Testis (tissue), 3 donors: Measurements from ENCODE around the gene BEAN1. TPM values are rescaled to one million over a fixed set of nuclear protein-coding genes. Genes with fewer than 3 reads are reported as not detected.
A peak's percentile ranks its signal among the peaks of the same experiment; 100 is the strongest.

ENCODE experiments used
- DNase-seq: peaks from one replicate; pipeline ENCODE4 v3.0.0-alpha.2; 2019
- H3K27ac ChIP-seq, 2 donors: fragments of 200-600 bp; sonication (generic); one replicate each; pipeline ENCODE4 v1.5.1; 2019
- H3K27me3 ChIP-seq: fragments of 200-600 bp; sonication (generic); one replicate; pipeline ENCODE4 v1.5.1; 2019
- H3K36me3 ChIP-seq: fragments of 200-600 bp; sonication (generic); one replicate; pipeline ENCODE4 v1.5.1; 2017; ENCODE audit warnings: low read depth; ENCODE audit errors: missing control alignments
- H3K4me1 ChIP-seq: fragments of 200-600 bp; sonication (generic); one replicate; pipeline ENCODE4 v1.5.1; 2019
- H3K4me3 ChIP-seq, 2 donors: fragments of 200-600 bp; sonication (generic); one replicate each; pipeline ENCODE4 v1.5.1; 2017 to 2019
- H3K9me3 ChIP-seq: fragments of 200-600 bp; sonication (generic); one replicate; pipeline ENCODE4 v1.5.1; 2017
- CTCF ChIP-seq, 3 experiments: fragments of 450-650 bp in 2 of 3; fragments of 200-600 bp in 1 of 3; sonication (generic) in 1 of 3; IDR thresholded peaks; one replicate each; pipeline ENCODE4 v1.5.1; 2016 to 2019; ENCODE audit warnings: antibody characterized with exemption in 3 of 3, mild to moderate bottlenecking in 2 of 3, moderate library complexity in 1 of 3
- POLR2A ChIP-seq: fragments of 450-650 bp; IDR thresholded peaks from one replicate; pipeline ENCODE4 v1.6.1; 2017; ENCODE audit warnings: antibody characterized with exemption, mild to moderate bottlenecking, moderate library complexity
- WGBS, 2 donors: methylation state at CpG; one replicate each; pipeline ENCODE4 v1.1.5; 2018; 5-methylcytosine and 5-hydroxymethylcytosine counted together
- intact Hi-C: fragments of 100-400 bp; cut with DNase I; formaldehyde crosslinking; loops from one replicate; pipeline ENCODE4 v1.15.1; 2023; ENCODE audit warnings: low total_unique reads
- polyA plus RNA-seq: library from polyadenylated mRNA; stranded (reverse); fragments of 350-450 nt; fragmentation: Illumina TruSeq; extraction: RNeasy Lipid Tissue Mini Kit (QIAGEN cat#74804); gene quantifications from one replicate; pipeline ENCODE4 v1.2.3, GENCODE V29; 2014; ENCODE audit warnings: low read depth, low replicate concordance; ENCODE audit not compliant: insufficient read depth
- total RNA-seq, 2 donors: library from RNA; depleted of rRNA; stranded (reverse); fragments of >200 nt; gene quantifications; one replicate each; pipeline ENCODE4 v1.2.3, GENCODE V29; 2016

BEAN1 gene
- total and polyA plus RNA-seq, 3 donors from 2014 or later: 4.2 to 18.0 (median 6.1) TPM

DNA sequence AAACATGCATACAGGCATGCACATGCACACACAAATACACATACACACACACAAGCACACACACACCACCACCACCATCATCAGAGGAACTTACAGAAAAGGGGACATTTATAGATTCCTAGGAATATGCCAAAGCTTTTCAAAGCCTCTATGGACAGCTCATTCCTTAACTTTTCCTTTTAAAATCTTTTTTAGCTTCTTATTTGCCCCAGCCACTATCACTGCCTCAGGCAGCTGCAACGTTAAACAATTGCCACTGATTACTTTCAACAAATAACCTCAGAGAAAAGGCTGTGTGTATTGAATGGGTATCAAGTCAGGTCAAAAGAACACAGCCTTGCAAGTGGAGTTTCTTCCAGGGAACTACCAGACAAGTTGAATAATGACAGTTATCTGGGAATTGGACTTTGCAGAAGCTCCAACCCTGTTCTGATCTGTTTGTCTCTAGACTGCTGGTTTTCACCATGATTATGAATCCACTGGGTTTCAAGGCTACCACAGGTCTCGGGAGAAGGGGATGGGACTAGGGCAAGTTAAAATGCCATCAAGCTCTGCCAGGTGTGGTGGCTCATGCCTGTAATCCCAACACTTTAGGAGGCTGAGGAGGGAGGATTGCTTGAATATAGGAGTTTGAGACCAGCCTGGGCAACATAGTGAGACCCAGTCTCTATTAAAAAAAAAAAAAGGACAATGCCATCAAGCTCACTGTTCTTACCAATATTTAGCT lies 21.9 kb upstream of the BEAN1 start:
- Histone ChIP-seq H3K4me3 (no peak overlapping the region), H3K27ac (no peak overlapping the region), H3K27me3 (no peaks in the 10 kb centered on the region), H3K36me3 (no peaks in the 10 kb centered on the region), H3K4me1 (peaks cover 5% of the 10 kb centered on the region), H3K9me3 (no peaks in the 10 kb centered on the region)
- DNase-seq: no peak
- WGBS, 2 donors: 80 to 81% methylated on average over 2 of the region's 2 CpGs
- TF ChIP-seq POLR2A (no peak), CTCF (IDR thresholded peaks at IDR 0.05) (no peak)
- intact Hi-C loops: loop anchor here (10.0 kb wide), 1 partner anchor 70 kb away; no protein-coding TSS in a partner anchor

- intact Hi-C loops: loop anchor here (10.0 kb wide), 1 partner anchor 68 kb away; no protein-coding TSS in a partner anchor
- peak; percentile 95 for DNase-seq
- Histone ChIP-seq H3K4me1 (peaks cover 5% of the 10 kb centered on the region), H3K27me3 (no peaks in the 10 kb centered on the region), H3K9me3 (no peaks in the 10 kb centered on the region), H3K36me3 (no peaks in the 10 kb centered on the region), H3K4me3 (peak overlapping the region; percentile 35 to 56), H3K27ac (no peak overlapping the region)
- no peak for TF ChIP-seq POLR2A
- TF ChIP-seq CTCF (IDR thresholded peaks at IDR 0.05): peak; percentile 82 to 92 (median 82)
- WGBS, 2 donors: 0% methylated on average over 14 to 31 of the region's 35 CpGs
Observed at GRCh38 chr16:66406534-66407221, 20.4 kb upstream of the BEAN1 start.

- peaks cover 5% of the 10 kb centered on the region for H3K4me1 ChIP-seq
- H3K9me3 ChIP-seq: no peaks in the 10 kb centered on the region
- TF ChIP-seq POLR2A: no peak
- no peak for TF ChIP-seq CTCF (IDR thresholded peaks at IDR 0.05)
- no peak overlapping the region for H3K27ac ChIP-seq
- no peaks in the 10 kb centered on the region for H3K27me3 ChIP-seq
- peak overlapping the region in 1 of 2 donors; percentile 1 for H3K4me3 ChIP-seq
- 33 to 57% methylated on average over 5 of the region's 5 CpGs for WGBS, 2 donors
- H3K36me3 ChIP-seq: no peaks in the 10 kb centered on the region
- intact Hi-C loops: loop anchor here (10.0 kb wide), 1 partner anchor 66 kb away; no protein-coding TSS in a partner anchor
- peak; percentile 26 for DNase-seq
Observed at GRCh38 chr16:66408163-66409048, 18.7 kb upstream of the BEAN1 start.

DNA sequence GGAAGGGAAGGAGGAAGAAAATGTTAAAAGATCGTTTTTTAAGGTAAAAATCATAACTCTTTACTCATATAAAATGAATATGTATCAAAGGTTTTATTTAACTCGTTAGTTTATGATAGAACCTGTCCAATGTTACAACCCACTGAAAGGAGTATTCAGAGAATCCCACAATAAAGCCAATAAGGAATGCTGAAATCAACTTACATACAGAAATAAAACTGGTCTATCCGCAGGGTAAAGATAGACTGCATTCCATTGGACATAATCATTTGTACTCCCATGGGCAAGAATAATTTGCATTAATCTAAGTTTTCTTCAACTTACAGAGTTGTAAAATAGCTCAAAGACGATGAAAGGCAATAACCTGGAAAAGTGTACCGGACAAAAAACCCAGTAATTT lies 17.9 kb upstream of the BEAN1 start:
- TF ChIP-seq CTCF (IDR thresholded peaks at IDR 0.05): no peak
- TF ChIP-seq POLR2A: no peak
- WGBS, 2 donors: 82 to 85% methylated on average over 5 of the region's 5 CpGs
- H3K4me3 ChIP-seq: no peak overlapping the region
- no peak for DNase-seq
- no peaks in the 10 kb centered on the region for H3K27me3 ChIP-seq
- H3K4me1 ChIP-seq: peaks cover 5% of the 10 kb centered on the region
- no peaks in the 10 kb centered on the region for H3K9me3 ChIP-seq
- no peaks in the 10 kb centered on the region for H3K36me3 ChIP-seq
- H3K27ac ChIP-seq: no peak overlapping the region
- intact Hi-C loops: loop anchor here (10.0 kb wide), 1 partner anchor 66 kb away; no protein-coding TSS in a partner anchor
